ENCODE data around the gene NDUFAF8. TPM values are rescaled to one million over a fixed set of nuclear protein-coding genes. Genes with fewer than 3 reads are reported as not detected.
A peak's percentile ranks its signal among the peaks of the same experiment; 100 is the strongest.

NDUFAF8 gene
- total RNA-seq, 1 donor from 2014 or later = 71.9 TPM

- H3K27ac Mint-ChIP-seq = no peak overlapping the region
Measured at GRCh38 chr17:81232616-81233241, 6.4 kb upstream of the NDUFAF8 start.

GRCh38 chr17:81233316-81233715, 5.8 kb upstream of the NDUFAF8 start:
- H3K4me3 Mint-ChIP-seq = no peak overlapping the region
- no peak for DNase-seq (ENCODE audit: low spot score)
- H3K27ac Mint-ChIP-seq = no peak overlapping the region
- H3K27me3 Mint-ChIP-seq (ENCODE audit: insufficient read depth) = no peaks in the 10 kb centered on the region
- peaks cover 16% of the 10 kb centered on the region for H3K36me3 Mint-ChIP-seq (ENCODE audit: low read depth)
- peaks cover 13% of the 10 kb centered on the region for H3K4me1 Mint-ChIP-seq (ENCODE audit: low read depth)
- no peaks in the 10 kb centered on the region for H3K9me3 Mint-ChIP-seq
- intact Hi-C loops (cut with micrococcal nuclease) = no loop called here

More at GRCh38 chr17:81232616-81233241, 6.4 kb upstream of the NDUFAF8 start:
- DNase-seq (ENCODE audit: low spot score) = no peak
- intact Hi-C loops (cut with micrococcal nuclease) = no loop called here
- Mint-ChIP-seq H3K27me3 (ENCODE audit: insufficient read depth) (no peaks in the 10 kb centered on the region), H3K36me3 (ENCODE audit: low read depth) (peaks cover 20% of the 10 kb centered on the region), H3K9me3 (no peaks in the 10 kb centered on the region), H3K4me1 (ENCODE audit: low read depth) (peaks cover 14% of the 10 kb centered on the region), H3K4me3 (no peak overlapping the region)

GRCh38 chr17:81233811-81234505, 5.2 kb upstream of the NDUFAF8 start:
- intact Hi-C loops (cut with micrococcal nuclease) = no loop called here
- Mint-ChIP-seq H3K36me3 (ENCODE audit: low read depth) (peaks cover 14% of the 10 kb centered on the region), H3K27me3 (ENCODE audit: insufficient read depth) (no peaks in the 10 kb centered on the region), H3K9me3 (no peaks in the 10 kb centered on the region), H3K4me1 (ENCODE audit: low read depth) (peaks cover 13% of the 10 kb centered on the region), H3K4me3 (no peak overlapping the region), H3K27ac (no peak overlapping the region)
- no peak for DNase-seq (ENCODE audit: low spot score)

- peaks cover 16% of the 10 kb centered on the region for H3K36me3 Mint-ChIP-seq (ENCODE audit: low read depth)
Measured at GRCh38 chr17:81234506-81234855, 4.6 kb upstream of the NDUFAF8 start.

GRCh38 chr17:81234940-81235821, 3.9 kb upstream of the NDUFAF8 start:
- no peaks in the 10 kb centered on the region for H3K27me3 Mint-ChIP-seq (ENCODE audit: insufficient read depth)
- no peak overlapping the region for H3K27ac Mint-ChIP-seq
- intact Hi-C loops (cut with micrococcal nuclease) = no loop called here

More at GRCh38 chr17:81234506-81234855, 4.6 kb upstream of the NDUFAF8 start:
- H3K27me3 Mint-ChIP-seq (ENCODE audit: insufficient read depth) = no peaks in the 10 kb centered on the region
- intact Hi-C loops (cut with micrococcal nuclease) = no loop called here
- H3K27ac Mint-ChIP-seq = no peak overlapping the region
- H3K4me3 Mint-ChIP-seq = no peak overlapping the region
- H3K4me1 Mint-ChIP-seq (ENCODE audit: low read depth) = peaks cover 13% of the 10 kb centered on the region
- H3K9me3 Mint-ChIP-seq = no peaks in the 10 kb centered on the region
- no peak for DNase-seq (ENCODE audit: low spot score)

GRCh38 chr17:81235822-81236740, 3.0 kb upstream of the NDUFAF8 start:
- peaks cover 18% of the 10 kb centered on the region for H3K36me3 Mint-ChIP-seq (ENCODE audit: low read depth)
- H3K27me3 Mint-ChIP-seq (ENCODE audit: insufficient read depth) = no peaks in the 10 kb centered on the region
- H3K4me1 Mint-ChIP-seq (ENCODE audit: low read depth) = peaks cover 18% of the 10 kb centered on the region
- H3K27ac Mint-ChIP-seq = no peak overlapping the region
- peak overlapping the region; percentile 39 for H3K4me3 Mint-ChIP-seq
- DNase-seq (ENCODE audit: low spot score) = no peak
- intact Hi-C loops (cut with micrococcal nuclease) = no loop called here
- H3K9me3 Mint-ChIP-seq = no peaks in the 10 kb centered on the region

More at GRCh38 chr17:81234940-81235821, 3.9 kb upstream of the NDUFAF8 start:
- no peak overlapping the region for H3K4me3 Mint-ChIP-seq
- peaks cover 13% of the 10 kb centered on the region for H3K4me1 Mint-ChIP-seq (ENCODE audit: low read depth)
- peaks cover 15% of the 10 kb centered on the region for H3K36me3 Mint-ChIP-seq (ENCODE audit: low read depth)
- no peak for DNase-seq (ENCODE audit: low spot score)
- no peaks in the 10 kb centered on the region for H3K9me3 Mint-ChIP-seq

GRCh38 chr17:81236784-81237183, 2.3 kb upstream of the NDUFAF8 start:
- H3K27ac Mint-ChIP-seq = no peak overlapping the region
- no peak for DNase-seq (ENCODE audit: low spot score)
- peak overlapping the region; percentile 94 for H3K4me3 Mint-ChIP-seq
- no peaks in the 10 kb centered on the region for H3K27me3 Mint-ChIP-seq (ENCODE audit: insufficient read depth)
- intact Hi-C loops (cut with micrococcal nuclease) = no loop called here
- H3K36me3 Mint-ChIP-seq (ENCODE audit: low read depth) = peaks cover 17% of the 10 kb centered on the region
- peaks cover 19% of the 10 kb centered on the region for H3K4me1 Mint-ChIP-seq (ENCODE audit: low read depth)
- H3K9me3 Mint-ChIP-seq = no peaks in the 10 kb centered on the region

GRCh38 chr17:81237591-81238489, 1.3 kb upstream of the NDUFAF8 start:
- Mint-ChIP-seq H3K4me3 (peak overlapping the region; percentile 94), H3K27ac (no peak overlapping the region), H3K4me1 (ENCODE audit: low read depth) (peaks cover 19% of the 10 kb centered on the region), H3K9me3 (no peaks in the 10 kb centered on the region), H3K36me3 (ENCODE audit: low read depth) (peaks cover 20% of the 10 kb centered on the region), H3K27me3 (ENCODE audit: insufficient read depth) (peaks cover 2% of the 10 kb centered on the region)
- DNase-seq (ENCODE audit: low spot score) = no peak
- intact Hi-C loops (cut with micrococcal nuclease) = no loop called here

- intact Hi-C loops (cut with micrococcal nuclease) = no loop called here
- Mint-ChIP-seq H3K27me3 (ENCODE audit: insufficient read depth) (peaks cover 2% of the 10 kb centered on the region), H3K36me3 (ENCODE audit: low read depth) (peaks cover 20% of the 10 kb centered on the region)
Measured at GRCh38 chr17:81238490-81238814, 666 bp upstream of the NDUFAF8 start.

GRCh38 chr17:81239714-81240555, 817 bp downstream of the NDUFAF8 start:
- Mint-ChIP-seq H3K36me3 (ENCODE audit: low read depth) (peaks cover 18% of the 10 kb centered on the region), H3K4me1 (ENCODE audit: low read depth) (peaks cover 19% of the 10 kb centered on the region), H3K27ac (peak overlapping the region; percentile 94), H3K9me3 (no peaks in the 10 kb centered on the region), H3K4me3 (peak overlapping the region; percentile 96), H3K27me3 (ENCODE audit: insufficient read depth) (peaks cover 2% of the 10 kb centered on the region)
- peak; percentile 11 for DNase-seq (ENCODE audit: low spot score)
- intact Hi-C loops (cut with micrococcal nuclease) = loop anchor here (1.0 kb wide), 4 partner anchors 17 to 825 kb away; partner anchors contain the start of genes ENDOV and SLC38A10

More at GRCh38 chr17:81238490-81238814, 666 bp upstream of the NDUFAF8 start:
- Mint-ChIP-seq H3K4me1 (ENCODE audit: low read depth) (peaks cover 19% of the 10 kb centered on the region), H3K9me3 (no peaks in the 10 kb centered on the region), H3K27ac (no peak overlapping the region), H3K4me3 (peak overlapping the region; percentile 94)
- no peak for DNase-seq (ENCODE audit: low spot score)

GRCh38 chr17:81240761-81241160, 1.6 kb downstream of the NDUFAF8 start:
- H3K4me1 Mint-ChIP-seq (ENCODE audit: low read depth) = peaks cover 19% of the 10 kb centered on the region
- H3K4me3 Mint-ChIP-seq = peak overlapping the region; percentile 96
- H3K36me3 Mint-ChIP-seq (ENCODE audit: low read depth) = peaks cover 17% of the 10 kb centered on the region
- H3K9me3 Mint-ChIP-seq = no peaks in the 10 kb centered on the region
- DNase-seq (ENCODE audit: low spot score) = no peak
- intact Hi-C loops (cut with micrococcal nuclease) = loop anchor here (1.0 kb wide), 2 partner anchors 98 to 139 kb away; no protein-coding TSS in a partner anchor
- no peak overlapping the region for H3K27ac Mint-ChIP-seq
- peaks cover 2% of the 10 kb centered on the region for H3K27me3 Mint-ChIP-seq (ENCODE audit: insufficient read depth)
